Adrenal gland (tissue), 5 donors: Measurements from ENCODE around the gene PEX3.

ENCODE experiments used
- CTCF ChIP-seq, 6 experiments: fragments of 450-650 bp in 4 of 6; fragments of 200-600 bp in 2 of 6; sonication (generic) in 1 of 6; IDR thresholded peaks; 1 replicate in 5 of 6; 2 replicates in 1 of 6; pipeline versions ENCODE4 v1.5.1 to v1.8.0; 2016 to 2021; ENCODE audit warnings: antibody characterized with exemption in 6 of 6, mild to moderate bottlenecking in 2 of 6, moderate library complexity in 1 of 6
- POLR2A ChIP-seq, 2 donors: fragments of 450-650 bp; IDR thresholded peaks; one replicate each; pipeline ENCODE4 v1.6.1; 2017; ENCODE audit warnings: antibody characterized with exemption in 2 of 2, mild to moderate bottlenecking in 2 of 2, moderate library complexity in 1 of 2
- donor health status: DM: no; HTN: no; CAD: no.

GRCh38 chr6:143443096-143443495, 7.5 kb upstream of the PEX3 start:
- TF ChIP-seq POLR2A (IDR thresholded peaks at IDR 0.05) = no peak
- no peak for TF ChIP-seq CTCF (IDR thresholded peaks at IDR 0.05)
